ENCODE results near the gene ST7L. TPM values are rescaled to one million over a fixed set of nuclear protein-coding genes. Genes with fewer than 3 reads are reported as not detected.

ST7L gene
- total RNA-seq, 1 donor from 2014 or later, result 14.8 TPM

GRCh38 chr1:112522621-112523020 lies 96.3 kb downstream of the ST7L start:
- Mint-ChIP-seq H3K4me1 (ENCODE audit: low read depth, unreplicated experiment) (peaks cover 80% of the 10 kb centered on the region), H3K27ac (ENCODE audit: unreplicated experiment) (peak overlapping the region; percentile 99), H3K4me3 (ENCODE audit: unreplicated experiment) (peak overlapping the region; percentile 72), H3K36me3 (ENCODE audit: low read depth, unreplicated experiment) (no peaks in the 10 kb centered on the region), H3K9me3 (ENCODE audit: unreplicated experiment) (no peaks in the 10 kb centered on the region), H3K27me3 (ENCODE audit: low read depth, unreplicated experiment) (no peaks in the 10 kb centered on the region)
- Histone ChIP-seq H3K9me3 (ENCODE audit: insufficient read depth, low read depth, low read length) (no peaks in the 10 kb centered on the region), H3K4me2 (ENCODE audit: low read length) (peak overlapping the region; percentile 56), H3K9ac (ENCODE audit: low read length) (peak overlapping the region; percentile 61), H2AFZ (ENCODE audit: low read depth, low read length) (no peak overlapping the region), H3K27ac (ENCODE audit: low read depth, low read length) (peak overlapping the region; percentile 72), H3K27me3 (ENCODE audit: insufficient read depth, low read length) (peaks cover 48% of the 10 kb centered on the region), H3K4me3 (ENCODE audit: insufficient read depth, low read depth, low read length) (peak overlapping the region; percentile 11), H3K79me2 (ENCODE audit: insufficient read depth, low read length) (no peaks in the 10 kb centered on the region), H3K36me3 (ENCODE audit: insufficient read depth, low read length) (no peaks in the 10 kb centered on the region), H3K4me1 (ENCODE audit: insufficient read depth, low read length) (peaks cover 44% of the 10 kb centered on the region), H4K20me1 (ENCODE audit: insufficient read depth, low read length) (peaks cover 30% of the 10 kb centered on the region)
- FAIRE-seq (peak; percentile 88), DNase-seq (ENCODE audit: low read depth) (peak; percentile 97)
- TF ChIP-seq CTCF (IDR thresholded peaks at IDR 0.05; ENCODE audit: insufficient read depth, low read depth, low read length) (no peak), EZH2 (IDR thresholded peaks at IDR 0.05; ENCODE audit: insufficient read depth, low read length) (no peak)

- Mint-ChIP-seq H3K27me3 (ENCODE audit: low read depth, unreplicated experiment) (peaks cover 2% of the 10 kb centered on the region), H3K27ac (ENCODE audit: unreplicated experiment) (peak overlapping the region; percentile 11), H3K9me3 (ENCODE audit: unreplicated experiment) (no peaks in the 10 kb centered on the region), H3K4me1 (ENCODE audit: low read depth, unreplicated experiment) (peaks cover 67% of the 10 kb centered on the region), H3K4me3 (ENCODE audit: unreplicated experiment) (no peak overlapping the region), H3K36me3 (ENCODE audit: low read depth, unreplicated experiment) (peaks cover 11% of the 10 kb centered on the region)
- peaks cover 40% of the 10 kb centered on the region for H4K20me1 ChIP-seq (ENCODE audit: insufficient read depth, low read length)
- no peaks in the 10 kb centered on the region for H3K9me3 ChIP-seq (ENCODE audit: insufficient read depth, low read depth, low read length)
- no peak for TF ChIP-seq CTCF (IDR thresholded peaks at IDR 0.05; ENCODE audit: insufficient read depth, low read depth, low read length)
- TF ChIP-seq EZH2 (IDR thresholded peaks at IDR 0.05; ENCODE audit: insufficient read depth, low read length), result no peak
- H3K36me3 ChIP-seq (ENCODE audit: insufficient read depth, low read length), result no peaks in the 10 kb centered on the region
- peaks cover 57% of the 10 kb centered on the region for H3K27me3 ChIP-seq (ENCODE audit: insufficient read depth, low read length)
- no peaks in the 10 kb centered on the region for H3K79me2 ChIP-seq (ENCODE audit: insufficient read depth, low read length)
- H3K4me2 ChIP-seq (ENCODE audit: low read length), result no peak overlapping the region
- no peak overlapping the region for H3K4me3 ChIP-seq (ENCODE audit: insufficient read depth, low read depth, low read length)
- FAIRE-seq, result no peak
- no peak overlapping the region for H3K27ac ChIP-seq (ENCODE audit: low read depth, low read length)
- H2AFZ ChIP-seq (ENCODE audit: low read depth, low read length), result no peak overlapping the region
- peaks cover 40% of the 10 kb centered on the region for H3K4me1 ChIP-seq (ENCODE audit: insufficient read depth, low read length)
- H3K9ac ChIP-seq (ENCODE audit: low read length), result no peak overlapping the region
- DNase-seq (ENCODE audit: low read depth), result no peak
Observed at GRCh38 chr1:112520166-112520565, 98.8 kb downstream of the ST7L start.

GRCh38 chr1:112518186-112518585 lies 100.8 kb downstream of the ST7L start:
- Histone ChIP-seq H3K4me3 (ENCODE audit: insufficient read depth, low read depth, low read length) (no peak overlapping the region), H3K27ac (ENCODE audit: low read depth, low read length) (no peak overlapping the region), H3K4me2 (ENCODE audit: low read length) (no peak overlapping the region), H3K9ac (ENCODE audit: low read length) (no peak overlapping the region), H3K9me3 (ENCODE audit: insufficient read depth, low read depth, low read length) (no peaks in the 10 kb centered on the region), H4K20me1 (ENCODE audit: insufficient read depth, low read length) (peaks cover 39% of the 10 kb centered on the region), H3K27me3 (ENCODE audit: insufficient read depth, low read length) (peaks cover 66% of the 10 kb centered on the region), H2AFZ (ENCODE audit: low read depth, low read length) (no peak overlapping the region), H3K4me1 (ENCODE audit: insufficient read depth, low read length) (peaks cover 22% of the 10 kb centered on the region), H3K36me3 (ENCODE audit: insufficient read depth, low read length) (no peaks in the 10 kb centered on the region), H3K79me2 (ENCODE audit: insufficient read depth, low read length) (no peaks in the 10 kb centered on the region)
- no peak overlapping the region for H3K4me3 Mint-ChIP-seq (ENCODE audit: unreplicated experiment)
- TF ChIP-seq CTCF (IDR thresholded peaks at IDR 0.05; ENCODE audit: insufficient read depth, low read depth, low read length) (no peak), EZH2 (IDR thresholded peaks at IDR 0.05; ENCODE audit: insufficient read depth, low read length) (peak; percentile 31)
- no peak overlapping the region for H3K27ac Mint-ChIP-seq (ENCODE audit: unreplicated experiment)
- FAIRE-seq (no peak), DNase-seq (ENCODE audit: low read depth) (no peak)
- peaks cover 62% of the 10 kb centered on the region for H3K4me1 Mint-ChIP-seq (ENCODE audit: low read depth, unreplicated experiment)
- peaks cover 11% of the 10 kb centered on the region for H3K36me3 Mint-ChIP-seq (ENCODE audit: low read depth, unreplicated experiment)
- peaks cover 2% of the 10 kb centered on the region for H3K27me3 Mint-ChIP-seq (ENCODE audit: low read depth, unreplicated experiment)
- H3K9me3 Mint-ChIP-seq (ENCODE audit: unreplicated experiment), result no peaks in the 10 kb centered on the region

Measured in astrocyte (in vitro differentiated cells and primary cell).